ENCODE results near the gene GJB1. TPM values are rescaled to one million over a fixed set of nuclear protein-coding genes. Genes with fewer than 3 reads are reported as not detected.
"Not testable (repeated sequence)": the region's sequence is repeated elsewhere in the genome, so short reads cannot be mapped to it uniquely, and the experiment has no call there.

GJB1 gene
- polyA plus RNA-seq, 12 donors = 0.15 to 11.6 (median 0.32) TPM; not detected in 4

DNA sequence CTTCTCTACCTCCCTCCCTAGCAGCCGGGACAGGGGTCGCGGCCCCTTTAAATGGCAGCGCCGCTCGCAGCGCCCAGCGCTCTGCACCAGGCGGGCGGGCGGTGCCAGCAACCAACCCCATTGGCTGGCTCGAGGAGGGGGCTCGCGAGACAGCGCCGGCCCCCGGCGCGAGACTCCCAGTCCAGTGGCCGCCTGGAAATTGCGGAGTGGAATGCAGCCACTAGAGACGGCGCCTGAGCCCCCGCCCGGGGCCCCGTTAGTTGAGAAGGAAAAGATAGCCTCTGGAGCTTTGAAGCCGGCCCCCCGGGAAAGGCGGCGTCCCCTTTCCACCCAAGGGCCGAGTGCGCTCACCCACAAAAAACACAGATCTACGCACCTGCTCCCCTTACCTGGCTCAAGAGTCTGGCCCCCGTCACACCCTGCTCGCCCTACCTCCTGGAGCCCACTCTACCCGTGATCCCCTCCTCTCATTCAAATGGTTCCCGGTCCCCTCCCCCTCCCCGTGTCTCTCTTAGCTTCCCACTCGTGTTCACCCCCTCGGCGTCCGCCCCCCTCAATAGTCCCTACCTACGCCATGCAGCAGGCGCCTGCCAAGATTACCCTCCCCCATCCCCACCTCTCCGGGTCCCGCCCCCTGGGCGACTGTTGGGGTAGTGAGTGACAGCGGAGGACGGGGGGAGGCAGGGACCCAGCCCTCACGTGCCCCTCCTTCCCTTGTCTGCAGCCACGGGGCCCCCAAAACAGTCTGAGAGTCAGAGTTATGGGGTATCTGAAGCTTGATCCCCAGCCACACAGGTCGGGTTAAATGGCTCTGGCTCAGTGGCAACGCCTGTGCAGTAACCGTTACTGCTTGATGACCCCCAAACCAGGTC lies 31.3 kb downstream of the GJB1 start, which contains the start of gene ZMYM3:
Gene ZMYM3, minus strand, starts transcription at position 49 of the 872 bp plus-strand sequence. CDS start 885 bp downstream, outside the sequence.
- DNase-seq = peak; percentile 81

DNA sequence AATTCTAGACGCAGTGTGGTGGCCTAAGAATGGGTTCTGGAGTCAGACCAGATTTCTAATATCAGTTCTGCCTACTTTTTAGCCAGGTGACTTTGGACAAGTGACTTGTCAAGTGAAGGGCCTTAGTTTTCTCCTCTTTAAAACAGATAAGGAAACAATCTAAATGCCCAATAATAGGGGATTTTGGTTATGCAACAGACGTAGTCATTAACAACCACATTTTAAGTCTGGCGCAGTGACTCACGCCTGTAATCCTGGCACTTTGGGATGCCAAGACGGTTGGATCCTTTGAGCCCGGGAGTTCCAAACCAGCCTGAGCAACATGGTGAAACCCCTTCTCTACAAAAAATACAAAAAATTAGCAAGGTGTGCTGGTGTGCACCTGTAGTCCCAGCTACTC lies 33.0 kb downstream of the GJB1 start:
- no peak for DNase-seq

DNA sequence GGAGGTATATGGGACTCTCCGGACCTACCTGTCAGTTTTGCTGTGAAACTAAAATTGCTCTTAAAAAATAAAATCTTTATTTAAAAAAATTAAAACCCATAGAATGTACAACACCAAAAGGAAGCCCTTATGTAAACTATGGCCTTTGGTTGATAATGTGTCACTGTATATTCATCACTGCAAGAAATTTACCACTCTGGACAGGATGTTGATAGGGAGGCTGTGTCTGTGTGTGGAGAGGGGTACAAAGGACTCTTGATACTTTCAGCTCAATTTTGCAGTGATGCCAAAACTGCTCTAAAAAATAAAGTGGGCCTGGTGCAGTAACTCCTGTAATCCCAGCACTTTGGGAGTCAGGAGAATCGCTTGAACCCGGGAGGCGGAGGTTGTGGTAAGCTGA lies 33.8 kb downstream of the GJB1 start:
- DNase-seq = no peak

DNA sequence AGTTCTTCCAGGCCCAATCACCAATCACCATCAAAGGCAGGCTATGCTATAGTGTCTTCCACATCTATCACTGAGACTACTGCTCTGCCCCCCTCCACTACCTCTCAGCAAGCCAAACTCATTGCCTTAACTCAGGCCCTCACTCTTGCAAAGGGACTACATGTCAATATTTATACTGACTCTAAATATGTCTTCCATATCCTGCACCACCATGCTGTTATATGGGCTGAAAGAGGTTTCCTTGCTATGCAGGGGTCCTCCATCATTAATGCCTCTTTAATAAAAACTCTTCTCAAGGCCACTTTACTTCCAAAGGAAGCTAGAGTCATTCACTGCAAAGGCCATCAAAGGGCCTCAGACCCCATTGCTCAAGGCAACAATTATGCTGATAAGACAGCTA lies 45.6 kb downstream of the GJB1 start:
- not testable (repeated sequence) for DNase-seq

DNA sequence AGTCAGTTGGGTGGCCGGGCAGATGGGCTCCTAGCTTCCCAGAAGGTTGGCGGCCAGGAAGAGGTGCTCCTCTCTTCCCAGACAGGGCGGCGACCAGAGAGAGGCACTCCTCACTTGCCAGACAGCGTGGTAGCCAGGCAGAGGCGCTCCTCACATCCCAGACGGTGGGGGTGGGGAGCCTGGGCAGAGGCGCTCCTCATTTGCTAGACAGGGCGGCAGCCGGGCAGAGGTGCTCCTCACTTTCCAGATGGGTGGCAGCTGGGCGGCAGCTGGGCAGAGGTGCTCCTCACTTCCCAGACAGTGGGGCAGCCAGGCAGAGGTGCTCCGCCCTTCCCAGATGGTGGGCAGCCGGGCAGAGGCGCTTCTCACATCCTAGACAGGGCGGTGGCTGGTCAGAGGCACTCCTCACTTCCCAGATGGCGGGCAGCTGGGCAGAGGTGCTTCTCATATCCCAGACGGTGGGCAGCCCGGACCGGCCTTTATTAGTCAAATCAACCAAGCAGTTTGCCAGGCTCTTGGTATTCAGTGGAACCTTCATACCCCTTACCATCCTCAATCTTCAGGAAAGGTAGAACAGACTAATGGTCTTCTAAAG lies 46.9 kb downstream of the GJB1 start:
- DNase-seq = no peak

DNA sequence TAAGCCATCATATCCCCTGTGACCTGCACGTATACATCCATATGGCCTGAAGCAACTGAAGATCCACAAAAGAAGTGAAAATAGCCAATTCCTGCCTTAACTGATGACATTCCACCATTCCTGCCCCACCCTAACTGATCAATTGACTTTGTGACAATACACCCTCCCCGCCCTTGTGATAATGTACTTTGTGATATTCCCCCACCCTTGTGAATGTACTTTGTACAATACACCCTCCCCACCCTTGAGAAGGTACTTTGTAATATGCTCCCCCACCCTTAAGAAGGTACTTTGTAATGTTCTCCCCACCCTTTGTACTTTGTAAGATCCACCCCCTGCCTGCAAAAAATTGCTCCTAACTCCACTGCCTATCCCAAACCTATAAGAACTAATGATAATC lies 49.3 kb downstream of the GJB1 start:
- not testable (repeated sequence) for DNase-seq

Other genes starting within 250 kb of the GJB1 start
- gene SNX12, start 154.9 kb upstream of the GJB1 start, polyA plus RNA-seq (ENCODE audit: insufficient read length in 12 of 12) = 10 to 100 TPM in 11 of 12 donors, not detected in 1; 39.9 to 78.3 (median 48.1) TPM
- gene FOXO4, start 127.4 kb upstream of the GJB1 start, polyA plus RNA-seq (ENCODE audit: insufficient read length in 12 of 12) = 10 to 100 TPM in 11 of 12 donors, not detected in 1; 22.8 to 48.7 (median 33.1) TPM
- gene CXorf65, start 116.5 kb upstream of the GJB1 start, polyA plus RNA-seq (ENCODE audit: insufficient read length in 12 of 12) = 1 to 10 TPM in 6 of 12 donors, under 1 TPM in 3, not detected in 3; 0.71 to 1.7 (median 1.3) TPM
- gene IL2RG, start 111.6 kb upstream of the GJB1 start, polyA plus RNA-seq (ENCODE audit: insufficient read length in 12 of 12) = 10 to 100 TPM in 2 of 12 donors, 1 to 10 TPM in 9, not detected in 1; 2.0 to 30.7 (median 3.4) TPM
- gene MED12, start 104.6 kb upstream of the GJB1 start, polyA plus RNA-seq (ENCODE audit: insufficient read length in 12 of 12) = 10 to 100 TPM in 11 of 12 donors, not detected in 1; 25.4 to 78.5 (median 39.5) TPM
- 1 to 10 TPM in 11 of 12 donors, not detected in 1; 2.4 to 9.7 (median 3.3) TPM for gene NLGN3, start 78.4 kb upstream of the GJB1 start, polyA plus RNA-seq (ENCODE audit: insufficient read length in 12 of 12)
- 10 to 100 TPM in 11 of 12 donors, not detected in 1; 18.9 to 36.7 (median 21.1) TPM for gene ZMYM3, start 30.9 kb downstream of the GJB1 start, polyA plus RNA-seq (ENCODE audit: insufficient read length in 12 of 12)
- 100 to 1,000 TPM in 11 of 12 donors, not detected in 1; 278 to 818 (median 321) TPM for gene NONO, start 60.4 kb downstream of the GJB1 start, polyA plus RNA-seq (ENCODE audit: insufficient read length in 12 of 12)
- 100 to 1,000 TPM in 8 of 12 donors, 10 to 100 TPM in 3, not detected in 1; 42.3 to 148 (median 121) TPM for gene ITGB1BP2, start 78.5 kb downstream of the GJB1 start, polyA plus RNA-seq (ENCODE audit: insufficient read length in 12 of 12)
- 10 to 100 TPM in 11 of 12 donors, not detected in 1; 20.4 to 48.9 (median 27.8) TPM for gene TAF1, start 143.1 kb downstream of the GJB1 start, polyA plus RNA-seq (ENCODE audit: insufficient read length in 12 of 12)